Measurements from ENCODE around the gene GSTK1. TPM values are rescaled to one million over a fixed set of nuclear protein-coding genes. Genes with fewer than 3 reads are reported as not detected.

GSTK1 gene
- total RNA-seq, 1 experiment from 2014 or later = 239 TPM

DNA sequence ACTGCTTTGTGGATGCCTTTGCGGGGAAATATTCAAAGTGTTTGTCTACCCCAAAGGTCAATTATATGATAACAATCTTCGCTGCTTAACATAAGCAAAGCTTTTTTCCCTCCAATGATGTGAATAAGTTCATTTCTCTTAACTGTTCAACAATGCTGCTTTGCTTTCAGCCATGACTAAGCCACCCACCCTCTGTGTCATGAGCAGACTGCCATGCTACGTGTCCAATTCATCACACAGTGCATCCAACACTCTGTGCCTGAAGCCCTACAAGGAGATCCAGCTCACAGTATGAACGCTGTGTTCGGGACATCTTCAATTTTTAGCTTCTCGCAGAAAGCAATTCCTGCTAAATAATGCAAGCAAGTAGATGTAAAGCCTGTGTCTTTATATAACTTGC lies 47.1 kb upstream of the GSTK1 start:
- TF ChIP-seq, protein P1, sequence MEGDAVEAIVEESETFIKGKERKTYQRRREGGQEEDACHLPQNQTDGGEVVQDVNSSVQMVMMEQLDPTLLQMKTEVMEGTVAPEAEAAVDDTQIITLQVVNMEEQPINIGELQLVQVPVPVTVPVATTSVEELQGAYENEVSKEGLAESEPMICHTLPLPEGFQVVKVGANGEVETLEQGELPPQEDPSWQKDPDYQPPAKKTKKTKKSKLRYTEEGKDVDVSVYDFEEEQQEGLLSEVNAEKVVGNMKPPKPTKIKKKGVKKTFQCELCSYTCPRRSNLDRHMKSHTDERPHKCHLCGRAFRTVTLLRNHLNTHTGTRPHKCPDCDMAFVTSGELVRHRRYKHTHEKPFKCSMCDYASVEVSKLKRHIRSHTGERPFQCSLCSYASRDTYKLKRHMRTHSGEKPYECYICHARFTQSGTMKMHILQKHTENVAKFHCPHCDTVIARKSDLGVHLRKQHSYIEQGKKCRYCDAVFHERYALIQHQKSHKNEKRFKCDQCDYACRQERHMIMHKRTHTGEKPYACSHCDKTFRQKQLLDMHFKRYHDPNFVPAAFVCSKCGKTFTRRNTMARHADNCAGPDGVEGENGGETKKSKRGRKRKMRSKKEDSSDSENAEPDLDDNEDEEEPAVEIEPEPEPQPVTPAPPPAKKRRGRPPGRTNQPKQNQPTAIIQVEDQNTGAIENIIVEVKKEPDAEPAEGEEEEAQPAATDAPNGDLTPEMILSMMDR (conservative IDR thresholded peaks at IDR 0.05) = no peak
- no peak for TF ChIP-seq EZH2 (IDR thresholded peaks at IDR 0.05; ENCODE audit: low read depth)
- H3K4me2 ChIP-seq = no peak overlapping the region
- H3F3A ChIP-seq (ENCODE audit: insufficient read depth, low read depth) = no peaks in the 10 kb centered on the region
- H3K79me2 ChIP-seq (ENCODE audit: low read depth) = no peaks in the 10 kb centered on the region
- intact Hi-C loops (cut with micrococcal nuclease; ENCODE audit: unreplicated experiment) = loop anchor here (5.0 to 10.0 kb wide), 4 partner anchors 44 to 731 kb away; partner anchors contain the start of gene EPHA1
- ChIA-PET POLR2A (ENCODE audit: unreplicated experiment) (no interaction called here), CTCF (interaction anchor here (1.5 to 4.3 kb wide), 2 partner anchors 209 to 215 kb away, joined by 9 to 54 read pairs; no protein-coding TSS in a partner anchor)
- no peak overlapping the region for H3K4me3 ChIP-seq
- H3K9me3 ChIP-seq (ENCODE audit: insufficient read depth, low read depth) = no peaks in the 10 kb centered on the region
- no peaks in the 10 kb centered on the region for H3K27me3 ChIP-seq (ENCODE audit: insufficient read depth, low read depth)
- no peak overlapping the region for H2AFZ ChIP-seq
- DNase-seq = no peak
- H3K4me1 ChIP-seq (replicated peaks; ENCODE audit: insufficient read depth) = no peaks in the 10 kb centered on the region
- no peak overlapping the region for H3K27ac ChIP-seq
- no TSS peak for BruUV-seq (replicated peaks)
- H4K20me1 ChIP-seq (ENCODE audit: insufficient read depth) = no peaks in the 10 kb centered on the region
- H3K36me3 ChIP-seq (ENCODE audit: low read depth) = no peaks in the 10 kb centered on the region
- H3K9me2 ChIP-seq (ENCODE audit: insufficient read depth) = no peaks in the 10 kb centered on the region

DNA sequence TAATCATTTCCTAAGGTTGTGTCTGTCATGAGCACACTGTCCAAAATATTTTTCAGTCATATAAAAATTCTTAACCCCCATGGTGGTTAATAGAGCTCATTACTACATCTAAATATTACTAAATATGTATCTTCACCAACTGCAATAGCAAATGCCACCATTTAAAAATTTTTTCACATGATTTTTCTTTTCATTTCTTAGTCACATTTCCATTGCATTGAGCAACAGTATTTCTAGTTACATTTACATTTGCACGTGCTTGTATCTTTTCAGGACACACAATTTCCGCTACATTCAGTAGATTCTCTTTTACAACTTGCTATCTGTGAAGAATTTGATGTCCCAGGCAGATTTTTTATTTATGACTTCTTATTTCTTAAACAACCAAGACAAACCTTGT lies 46.6 kb upstream of the GSTK1 start:
- Histone ChIP-seq H3K9me3 (ENCODE audit: insufficient read depth, low read depth) (no peaks in the 10 kb centered on the region), H3F3A (ENCODE audit: insufficient read depth, low read depth) (no peaks in the 10 kb centered on the region), H3K27ac (no peak overlapping the region), H3K4me2 (no peak overlapping the region), H3K36me3 (ENCODE audit: low read depth) (no peaks in the 10 kb centered on the region), H3K4me1 (replicated peaks; ENCODE audit: insufficient read depth) (no peaks in the 10 kb centered on the region), H3K9me2 (ENCODE audit: insufficient read depth) (no peaks in the 10 kb centered on the region), H3K27me3 (ENCODE audit: insufficient read depth, low read depth) (no peaks in the 10 kb centered on the region), H4K20me1 (ENCODE audit: insufficient read depth) (no peaks in the 10 kb centered on the region), H3K79me2 (ENCODE audit: low read depth) (no peaks in the 10 kb centered on the region), H3K4me3 (no peak overlapping the region), H2AFZ (no peak overlapping the region)
- intact Hi-C loops (cut with micrococcal nuclease; ENCODE audit: unreplicated experiment) = loop anchor here (5.0 to 10.0 kb wide), 4 partner anchors 44 to 732 kb away; partner anchors contain the start of gene EPHA1
- no TSS peak for BruUV-seq (replicated peaks)
- no peak for DNase-seq
- CTCF ChIA-PET = interaction anchor here (4.3 kb wide), 1 partner anchor 209 kb away, joined by 54 read pairs; no protein-coding TSS in a partner anchor
- POLR2A ChIA-PET (ENCODE audit: unreplicated experiment) = no interaction called here
- no peak for TF ChIP-seq EZH2 (IDR thresholded peaks at IDR 0.05; ENCODE audit: low read depth)
- TF ChIP-seq, protein P1 (conservative IDR thresholded peaks at IDR 0.05) = no peak

DNA sequence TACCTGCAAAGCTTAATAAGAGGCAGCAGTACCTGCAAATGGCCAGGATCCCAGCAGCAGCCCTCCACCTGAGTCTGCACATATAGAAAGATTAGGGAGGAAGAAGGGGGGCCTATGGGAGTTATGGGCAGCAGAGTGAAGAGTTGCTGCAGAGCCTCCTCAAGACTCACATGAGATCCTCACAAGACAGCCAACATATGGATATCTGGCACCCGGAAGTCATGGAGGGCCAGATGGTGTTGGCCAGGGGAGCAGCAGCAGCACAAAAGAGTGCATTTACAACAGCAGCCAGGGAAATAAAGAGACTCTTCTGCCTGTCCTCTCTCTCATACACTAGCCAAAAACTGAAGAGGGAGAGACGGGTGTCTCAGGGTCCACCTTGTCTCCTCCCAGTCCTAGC lies 45.4 kb upstream of the GSTK1 start:
- Histone ChIP-seq H3K4me3 (no peak overlapping the region), H2AFZ (no peak overlapping the region), H3K4me2 (no peak overlapping the region), H3F3A (ENCODE audit: insufficient read depth, low read depth) (no peaks in the 10 kb centered on the region), H3K27me3 (ENCODE audit: insufficient read depth, low read depth) (no peaks in the 10 kb centered on the region), H3K9me3 (ENCODE audit: insufficient read depth, low read depth) (no peaks in the 10 kb centered on the region), H3K4me1 (replicated peaks; ENCODE audit: insufficient read depth) (no peaks in the 10 kb centered on the region), H3K79me2 (ENCODE audit: low read depth) (no peaks in the 10 kb centered on the region), H3K36me3 (ENCODE audit: low read depth) (no peaks in the 10 kb centered on the region), H3K9me2 (ENCODE audit: insufficient read depth) (no peaks in the 10 kb centered on the region), H3K27ac (no peak overlapping the region), H4K20me1 (ENCODE audit: insufficient read depth) (no peaks in the 10 kb centered on the region)
- ChIA-PET POLR2A (ENCODE audit: unreplicated experiment) (no interaction called here), CTCF (interaction anchor here (0.5 to 4.3 kb wide), 2 partner anchors 75 to 211 kb away, joined by 6 to 54 read pairs; no protein-coding TSS in a partner anchor)
- intact Hi-C loops (cut with micrococcal nuclease; ENCODE audit: unreplicated experiment) = loop anchor here (5.0 to 10.0 kb wide), 4 partner anchors 46 to 733 kb away; partner anchors contain the start of gene EPHA1
- no TSS peak for BruUV-seq (replicated peaks)
- no peak for DNase-seq
- TF ChIP-seq, protein P1 (conservative IDR thresholded peaks at IDR 0.05) = no peak
- no peak for TF ChIP-seq EZH2 (IDR thresholded peaks at IDR 0.05; ENCODE audit: low read depth)

Measured in PC-9 (cell line).